Endothelial cell of umbilical vein (primary cell): ENCODE measurements around the gene FSTL4. TPM values are rescaled to one million over a fixed set of nuclear protein-coding genes. Genes with fewer than 3 reads are reported as not detected.

ENCODE experiments used
- BruUV-seq: library from RNA; stranded (reverse); fragments of 400-500 nt; replicated peaks from 2 replicates; lab custom pipeline; 2021; lab: Mats Ljungman, UMichigan
- CTCF ChIA-PET: fragments of 300-600, 350-600 bp; sonication (Branson Sonifier 250); formaldehyde crosslinking; loops from one replicate; lab custom pipeline; 2021; ENCODE audit warnings: antibody characterized with exemption, inconsistent platforms; lab: Charles Lee
- POLR2A ChIA-PET: fragments of 300-600, 350-600 bp; sonication (Branson Sonifier 250); formaldehyde crosslinking; loops from one replicate; lab custom pipeline; 2021; ENCODE audit warnings: antibody characterized with exemption, inconsistent platforms; lab: Charles Lee
- DNase-seq: peaks from one replicate; pipeline ENCODE4 v3.0.0-alpha.2; 2011; ENCODE audit warnings: low read depth, low spot score
- FAIRE-seq: peaks from 2 replicates; lab custom pipeline; 2011; peaks lifted over from hg19 to GRCh38; lab: Jason Lieb, UNC
- H2AFZ ChIP-seq: 2 replicates; pipeline ENCODE4 v1.6.0; 2012; ENCODE audit warnings: low read depth, low read length, control low read depth, inconsistent platforms
- H3K27ac ChIP-seq: 2 replicates; pipeline ENCODE4 v1.5.1; 2011; ENCODE audit warnings: low read depth, mild to moderate bottlenecking, control low read depth, low read length, moderate library complexity; ENCODE audit not compliant: insufficient read depth
- H3K27me3 ChIP-seq, 2 experiments: 2 replicates each; pipeline versions ENCODE4 v1.6.0 to v1.6.1; 2011; ENCODE audit warnings: low read length in 2 of 2, mixed read lengths in 1 of 2; ENCODE audit not compliant: control insufficient read depth in 2 of 2, insufficient read depth in 2 of 2
- H3K36me3 ChIP-seq, 2 experiments: 2 replicates in 1 of 2; 3 replicates in 1 of 2; pipeline ENCODE4 v1.5.1; 2011; ENCODE audit warnings: low read length in 2 of 2, mild to moderate bottlenecking in 1 of 2, moderate library complexity in 1 of 2; ENCODE audit not compliant: control insufficient read depth in 2 of 2, insufficient read depth in 2 of 2; ENCODE audit errors: extremely low read depth in 1 of 2
- H3K4me1 ChIP-seq: 3 replicates; pipeline ENCODE4 v1.5.1; 2011; ENCODE audit warnings: mild to moderate bottlenecking, low read length; ENCODE audit not compliant: control insufficient read depth, insufficient read depth; ENCODE audit errors: extremely low read depth
- H3K4me2 ChIP-seq: 2 replicates; pipeline ENCODE4 v1.6.1; 2011; ENCODE audit warnings: low read length, control low read depth, mixed read lengths; ENCODE audit not compliant: insufficient read depth
- H3K4me3 ChIP-seq, 3 experiments: fragments of 200-600 bp in 1 of 3; sonication (generic), shearing (Covaris generic) in 1 of 3; replicated peaks in 1 of 3; 2 replicates each; pipeline ENCODE4 v1.5.1; 2011 to 2016; ENCODE audit warnings: control low read depth in 3 of 3, low read length in 3 of 3, mild to moderate bottlenecking in 2 of 3, inconsistent platforms in 1 of 3, low read depth in 1 of 3, moderate library complexity in 1 of 3; ENCODE audit not compliant: insufficient read depth in 1 of 3
- H3K79me2 ChIP-seq: 2 replicates; pipeline ENCODE4 v1.6.0; 2012; ENCODE audit warnings: low read length, inconsistent platforms; ENCODE audit not compliant: control insufficient read depth, insufficient read depth
- H3K9ac ChIP-seq: replicated peaks from 2 replicates; pipeline ENCODE3; 2011; ENCODE audit warnings: low read length, control low read depth; ENCODE audit not compliant: insufficient read depth; ENCODE audit errors: extremely low read depth
- H3K9me1 ChIP-seq: replicated peaks from 3 replicates; pipeline ENCODE4 v1.6.0; 2011; ENCODE audit warnings: mild to moderate bottlenecking, low read length; ENCODE audit not compliant: control insufficient read depth, insufficient read depth; ENCODE audit errors: extremely low read depth
- H3K9me3 ChIP-seq: replicated peaks from 2 replicates; pipeline ENCODE4 v1.5.1; 2012; ENCODE audit warnings: low read length, inconsistent platforms; ENCODE audit not compliant: control insufficient read depth, insufficient read depth
- H4K20me1 ChIP-seq: replicated peaks from 2 replicates; pipeline ENCODE3; 2011; ENCODE audit warnings: mild to moderate bottlenecking, low read length; ENCODE audit not compliant: control insufficient read depth, insufficient read depth; ENCODE audit errors: extremely low read depth
- EZH2 ChIP-seq: IDR thresholded peaks from 2 replicates; pipeline ENCODE4 v1.6.1; 2012; ENCODE audit warnings: borderline replicate concordance, low read depth, mild to moderate bottlenecking, moderate library complexity, low read length, inconsistent platforms; ENCODE audit not compliant: severe bottlenecking
- FOS ChIP-seq: IDR thresholded peaks from 2 replicates; pipeline ENCODE4 v1.6.1; 2011; ENCODE audit warnings: mild to moderate bottlenecking, low read length, moderate library complexity, borderline replicate concordance; ENCODE audit not compliant: insufficient read depth
- GATA2 ChIP-seq: IDR thresholded peaks from 2 replicates; pipeline ENCODE4 v1.7.0; 2011; ENCODE audit warnings: low read depth, mild to moderate bottlenecking, moderate library complexity, mixed read lengths, low read length; ENCODE audit not compliant: insufficient read length, insufficient read depth
- JUN ChIP-seq: IDR thresholded peaks from 2 replicates; pipeline ENCODE4 v1.6.1; 2011; ENCODE audit warnings: borderline replicate concordance, low read depth; ENCODE audit not compliant: insufficient read length, insufficient read depth
- MAX ChIP-seq: IDR thresholded peaks from 2 replicates; pipeline ENCODE4 v1.6.1; 2011; ENCODE audit not compliant: insufficient read depth, insufficient read length
- MYC ChIP-seq: IDR thresholded peaks from one replicate; pipeline ENCODE4 v1.6.1; 2011; ENCODE audit warnings: mild to moderate bottlenecking, low read depth, low read length
- POLR2A ChIP-seq: IDR thresholded peaks from 2 replicates; pipeline ENCODE4 v1.6.1; 2012; ENCODE audit warnings: low read depth, mild to moderate bottlenecking, control low read depth, low read length
- POLR2AphosphoS5 ChIP-seq: IDR thresholded peaks from 2 replicates; pipeline ENCODE4 v1.6.1; 2012; ENCODE audit warnings: low read depth, mild to moderate bottlenecking, control low read depth, low read length, moderate library complexity; ENCODE audit not compliant: insufficient read depth
- dilution Hi-C: fragments of 300-500 bp; cut with MboI; formaldehyde crosslinking; loops from one replicate; pipeline ENCODE4 v1.15.0; 2019; ENCODE audit warnings: low sequenced_read_pairs; ENCODE audit not compliant: extremely low pct_ligation_motif_present
- intact Hi-C: fragments of 100-400 bp; cut with micrococcal nuclease; formaldehyde crosslinking; loops from one replicate; pipeline ENCODE4 v1.10.0; 2022
- polyA plus RNA-seq, 4 experiments: library from polyadenylated mRNA; depleted of rRNA in 3 of 4; stranded (reverse) in 3 of 4; unstranded in 1 of 4; fragments of >200 nt; gene quantifications; 2 replicates each; pipeline versions ENCODE4 v1.2.1 to v1.2.3, GENCODE V29; 2011 to 2012; ENCODE audit warnings: missing spikeins in 1 of 4
- total RNA-seq: library from RNA; stranded (reverse); gene quantifications from 2 replicates; pipeline ENCODE4 v1.2.3, GENCODE V29; 2021
- TF ChIP-seq, protein P1 (sequence below), 2 donors: IDR thresholded peaks; 1 replicate in 1 of 2; 2 replicates in 1 of 2; pipeline ENCODE4 v1.5.1; 2011; ENCODE audit warnings: low read length in 2 of 2, mild to moderate bottlenecking in 2 of 2, moderate library complexity in 2 of 2, control low read depth in 1 of 2, inconsistent platforms in 1 of 2, low read depth in 1 of 2; ENCODE audit not compliant: insufficient read depth in 1 of 2; ENCODE audit errors: extremely low read depth in 1 of 2

Gene FSTL4
- total and polyA plus RNA-seq, 2 donors (not counting 3 experiments of a cell fraction or from before 2014, with no cell fraction given), result 0.18 TPM; not detected in 1

DNA sequence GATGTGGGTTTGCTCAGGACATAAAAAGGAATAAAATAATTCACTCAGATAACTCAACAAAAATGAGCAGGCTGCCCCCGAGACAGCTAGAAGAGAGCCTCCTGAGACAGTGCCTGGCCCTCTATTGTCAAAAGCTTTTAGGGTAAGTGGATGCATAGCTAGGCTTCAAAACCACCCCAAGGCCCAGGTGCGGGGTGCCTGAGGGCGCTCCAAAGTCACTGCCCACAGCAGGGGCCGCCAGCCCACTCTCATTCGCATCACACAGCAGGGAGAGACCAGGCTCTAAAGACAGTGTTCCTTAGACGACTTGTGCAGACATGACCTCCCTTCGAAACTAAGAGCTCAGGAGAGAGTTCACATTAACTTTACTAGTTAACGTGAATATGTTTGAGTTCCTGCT, 271.5 kb downstream of the FSTL4 start:
- intact Hi-C loops (no loop called here), dilution Hi-C loops (no loop called here)
- Histone ChIP-seq H3K79me2 (no peaks in the 10 kb centered on the region), H3K27me3 (no peaks in the 10 kb centered on the region), H3K27ac (no peak overlapping the region), H4K20me1 (no peaks in the 10 kb centered on the region), H2AFZ (no peak overlapping the region), H3K9ac (no peak overlapping the region), H3K4me1 (no peaks in the 10 kb centered on the region), H3K9me3 (no peaks in the 10 kb centered on the region), H3K9me1 (no peaks in the 10 kb centered on the region), H3K4me2 (no peak overlapping the region), H3K36me3 (no peaks in the 10 kb centered on the region), H3K4me3 (no peak overlapping the region)
- FAIRE-seq (no peak), DNase-seq (no peak)
- TF ChIP-seq, protein P1, sequence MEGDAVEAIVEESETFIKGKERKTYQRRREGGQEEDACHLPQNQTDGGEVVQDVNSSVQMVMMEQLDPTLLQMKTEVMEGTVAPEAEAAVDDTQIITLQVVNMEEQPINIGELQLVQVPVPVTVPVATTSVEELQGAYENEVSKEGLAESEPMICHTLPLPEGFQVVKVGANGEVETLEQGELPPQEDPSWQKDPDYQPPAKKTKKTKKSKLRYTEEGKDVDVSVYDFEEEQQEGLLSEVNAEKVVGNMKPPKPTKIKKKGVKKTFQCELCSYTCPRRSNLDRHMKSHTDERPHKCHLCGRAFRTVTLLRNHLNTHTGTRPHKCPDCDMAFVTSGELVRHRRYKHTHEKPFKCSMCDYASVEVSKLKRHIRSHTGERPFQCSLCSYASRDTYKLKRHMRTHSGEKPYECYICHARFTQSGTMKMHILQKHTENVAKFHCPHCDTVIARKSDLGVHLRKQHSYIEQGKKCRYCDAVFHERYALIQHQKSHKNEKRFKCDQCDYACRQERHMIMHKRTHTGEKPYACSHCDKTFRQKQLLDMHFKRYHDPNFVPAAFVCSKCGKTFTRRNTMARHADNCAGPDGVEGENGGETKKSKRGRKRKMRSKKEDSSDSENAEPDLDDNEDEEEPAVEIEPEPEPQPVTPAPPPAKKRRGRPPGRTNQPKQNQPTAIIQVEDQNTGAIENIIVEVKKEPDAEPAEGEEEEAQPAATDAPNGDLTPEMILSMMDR (IDR thresholded peaks at IDR 0.05; ENCODE audit: extremely low read depth in 1 of 2, insufficient read depth in 1 of 2, low read depth in 1 of 2, low read length in 2 of 2), result no peak
- TF ChIP-seq EZH2, result no peak
- no peak for TF ChIP-seq FOS
- no peak for TF ChIP-seq MAX
- no peak for TF ChIP-seq POLR2A
- no peak for TF ChIP-seq GATA2
- TF ChIP-seq POLR2AphosphoS5, result no peak
- TF ChIP-seq JUN, result no peak
- TF ChIP-seq MYC, result no peak
- no TSS peak for BruUV-seq
- ChIA-PET CTCF (no interaction called here), POLR2A (no interaction called here)
